ENCODE results near the gene SLC41A2. TPM values are rescaled to one million over a fixed set of nuclear protein-coding genes. Genes with fewer than 3 reads are reported as not detected.

SLC41A2 gene
- total RNA-seq, 6 donors from 2014 or later, result 16.0 to 67.0 (median 23.4) TPM

DNA sequence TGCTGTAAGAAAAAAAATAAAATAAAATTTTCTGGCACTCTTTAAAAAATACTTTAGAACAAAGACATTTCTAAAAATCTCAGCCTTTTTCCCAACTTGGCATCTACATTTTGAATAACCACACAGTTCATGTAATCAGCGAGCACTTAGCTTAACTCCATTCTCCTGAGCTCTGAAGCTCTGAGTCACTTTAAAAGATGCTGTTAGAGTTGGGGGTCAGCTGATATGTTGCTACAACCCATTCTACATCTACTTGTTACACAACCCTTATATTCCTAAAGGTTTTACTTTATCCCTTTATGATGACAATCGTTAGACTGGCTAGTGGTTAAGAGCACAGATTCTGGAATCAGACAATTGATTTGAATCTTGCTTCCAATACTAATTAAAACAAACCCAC lies 48.3 kb downstream of the SLC41A2 start:
- no peaks in the 10 kb centered on the region for H3K4me1 ChIP-seq
- H3K36me3 ChIP-seq, result no peaks in the 10 kb centered on the region
- no peaks in the 10 kb centered on the region for H3K9me3 ChIP-seq
- H3K4me3 ChIP-seq, result no peak overlapping the region
- ATAC-seq (ENCODE audit: low FRiP score in 2 of 2) (peak in 1 of 2 donors; percentile 89), DNase-seq (no peak)
- no peaks in the 10 kb centered on the region for H3K27me3 ChIP-seq
- no peak for TF ChIP-seq EP300 (IDR thresholded peaks at IDR 0.05)
- WGBS, 2 donors, result 93% methylated on average over 2 of the region's 2 CpGs
- no peak overlapping the region for H3K27ac ChIP-seq

Other genes with a start within 250 kb of the SLC41A2 start
- 10 to 100 TPM in 2 of 6 donors, 1 to 10 TPM in 4; 2.1 to 13.0 (median 7.6) TPM for gene NOPCHAP1, start 28.0 kb upstream of the SLC41A2 start, total RNA-seq
- 10 to 100 TPM in 1 of 6 donors, 1 to 10 TPM in 5; 1.2 to 11.6 (median 2.9) TPM for gene ALDH1L2, start 126.2 kb upstream of the SLC41A2 start, total RNA-seq
- 100 to 1,000 TPM in 2 of 6 donors, 10 to 100 TPM in 4; 32.5 to 114 (median 69.6) TPM for gene WASHC4, start 149.4 kb upstream of the SLC41A2 start, total RNA-seq

All from upper lobe of left lung (tissue), 6 donors.